Heart left ventricle (tissue), 16 donors: ENCODE measurements around the gene RALGAPA2. TPM values are rescaled to one million over a fixed set of nuclear protein-coding genes. Genes with fewer than 3 reads are reported as not detected.

Source experiments
- ATAC-seq, 4 donors: fragments of 200-7000 bp; cut with Tn5 transposase; one replicate each; pipeline ENCODE4 v1.9.1; 2020 to 2022; ENCODE audit warnings: moderate library complexity in 4 of 4, mild to moderate bottlenecking in 3 of 4, moderate number of reproducible peaks in 1 of 4
- DNase-seq, 5 donors: peaks; one replicate each; pipeline ENCODE4 v3.0.0-alpha.2; 2020
- H3K27ac ChIP-seq, 12 donors: fragments of 200-600 bp; sonication (generic) in 4 of 12; one replicate each; pipeline versions ENCODE4 v1.5.0 to v1.8.0; 2016 to 2022; ENCODE audit warnings: mild to moderate bottlenecking in 2 of 12
- H3K27me3 ChIP-seq, 9 donors: fragments of 200-600 bp; sonication (generic) in 2 of 9; one replicate each; pipeline versions ENCODE4 v1.5.1 to v1.8.0; 2016 to 2022; ENCODE audit warnings: mild to moderate bottlenecking in 3 of 9
- H3K36me3 ChIP-seq, 9 donors: fragments of 200-600 bp; sonication (generic) in 2 of 9; one replicate each; pipeline versions ENCODE4 v1.5.0 to v1.8.0; 2018 to 2022; ENCODE audit warnings: mild to moderate bottlenecking in 2 of 9
- H3K4me1 ChIP-seq, 12 donors: fragments of 200-600 bp; sonication (generic) in 4 of 12; one replicate each; pipeline versions ENCODE4 v1.5.0 to v1.8.0; 2016 to 2022; ENCODE audit warnings: mild to moderate bottlenecking in 3 of 12
- H3K4me3 ChIP-seq, 12 donors: fragments of 200-600 bp; sonication (generic) in 4 of 12; one replicate each; pipeline versions ENCODE4 v1.5.0 to v1.8.0; 2017 to 2022; ENCODE audit warnings: mild to moderate bottlenecking in 9 of 12, moderate library complexity in 4 of 12
- H3K9me3 ChIP-seq, 12 donors: fragments of 200-600 bp; sonication (generic) in 4 of 12; one replicate each; pipeline versions ENCODE4 v1.5.0 to v1.8.0; 2016 to 2022; ENCODE audit warnings: mild to moderate bottlenecking in 1 of 12
- POLR2A ChIP-seq, 2 donors: fragments of 450-650 bp; IDR thresholded peaks; one replicate each; pipeline ENCODE4 v1.6.1; 2017; ENCODE audit warnings: antibody characterized with exemption in 2 of 2, mild to moderate bottlenecking in 2 of 2, moderate library complexity in 2 of 2
- WGBS, 4 donors: extraction: QIAGEN DNeasy Blood & Tissue Kit in 2 of 4; methylation state at CpG; one replicate each; pipeline versions ENCODE4 v1.1.5 to v1.1.7; 2013 to 2018; 5-methylcytosine and 5-hydroxymethylcytosine counted together
- intact Hi-C, 10 donors: fragments of 100-400 bp; cut with DNase I; formaldehyde crosslinking; loops; one replicate each; pipeline versions ENCODE4 v1.11.1 to v1.14.2; 2022
- polyA plus RNA-seq, 2 donors: library from polyadenylated mRNA; stranded (reverse); fragments of 200-250 nt; gene quantifications; one replicate each; pipeline ENCODE4 v1.2.3, GENCODE V29; 2013
- total RNA-seq, 9 donors: library from RNA; depleted of rRNA in 2 of 9; stranded (reverse); fragments of >200 nt in 2 of 9; fragmentation: NEBNext Ultra II Directional in 3 of 9; extraction: Animal tissue kit (Norgen Biotek cat#: 25700) in 3 of 9; gene quantifications; one replicate each; pipeline versions ENCODE4 v1.1.0 to v1.2.4, GENCODE V29; 2016 to 2023
- TF ChIP-seq, protein P1 (sequence below), 12 donors: fragments of 200-600 bp; sonication (generic) in 4 of 12; IDR thresholded peaks; one replicate each; pipeline versions ENCODE4 v1.5.0 to v1.8.0; 2018 to 2022; ENCODE audit warnings: antibody characterized with exemption in 12 of 12, mild to moderate bottlenecking in 5 of 12
- donor health status: ischemic (EF 13 %, LVEDD 7.1; RV severe dilation, severe dysfunction).
- donor health status: healthy with polysubstance abuse.
- donor health status: DM: no; HTN: yes; CAD: no.
- donor health status: DM: no; HTN: no; CAD: no.
- donor health status: ischemic (EF 25% LVEDD 6.9; RV normal size, moderate dysfunction).
- donor health status: ischemic (EF 25% LVEDD 5.7; RV mildly dilated, moderate dysfunction).
- donor health status: healthy.
- donor health status: DM: yes; HTN: yes; CAD: no.
- donor health status: ischemic (EF 35%, LVEDD 5.7; RV mildly dilated, moderate dysfunction).
- donor health status: nonischemic (EF 11% LVEDD 7.7; RV severe dilation, severe dysfunction).
- donor health status: DM: yes; HTN: yes; CAD: no.
- donor health status: PGD.
- donor health status: ischemic (EF 29% LVEDD 5.4; RV normal size, mild dysfunction).
- donor health status: nonischemic (EF 23%, LVEDD 6.1; RV moderate dilation, normal function).

Gene RALGAPA2
- total and polyA plus RNA-seq, 11 donors, result 5.6 to 33.8 (median 21.4) TPM

DNA sequence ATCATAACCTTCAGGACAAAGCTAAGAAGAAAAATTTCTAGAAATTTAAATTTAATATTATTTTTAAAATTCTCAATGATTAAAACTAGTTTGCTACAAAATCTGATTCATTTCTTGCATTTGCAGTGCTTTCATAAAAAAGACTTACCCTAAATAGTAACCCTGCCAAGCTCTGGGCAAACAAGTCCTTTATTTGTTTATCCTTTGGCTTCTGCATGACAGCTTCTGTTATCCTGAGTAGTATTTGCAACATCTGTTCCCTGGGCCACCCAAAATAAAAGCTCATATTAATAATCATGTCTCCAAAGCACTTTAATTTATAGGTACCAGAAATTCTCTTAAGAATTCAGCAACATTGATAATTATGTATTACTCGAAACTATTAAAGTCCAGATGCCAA, 101.3 kb downstream of the RALGAPA2 start:
- intact Hi-C loops, result no loop called here
- 82 to 92% (median 88%) methylated on average over 1 of the region's 1 CpG for WGBS, 4 donors
- no peak for TF ChIP-seq POLR2A (IDR thresholded peaks at IDR 0.05)
- TF ChIP-seq, protein P1, sequence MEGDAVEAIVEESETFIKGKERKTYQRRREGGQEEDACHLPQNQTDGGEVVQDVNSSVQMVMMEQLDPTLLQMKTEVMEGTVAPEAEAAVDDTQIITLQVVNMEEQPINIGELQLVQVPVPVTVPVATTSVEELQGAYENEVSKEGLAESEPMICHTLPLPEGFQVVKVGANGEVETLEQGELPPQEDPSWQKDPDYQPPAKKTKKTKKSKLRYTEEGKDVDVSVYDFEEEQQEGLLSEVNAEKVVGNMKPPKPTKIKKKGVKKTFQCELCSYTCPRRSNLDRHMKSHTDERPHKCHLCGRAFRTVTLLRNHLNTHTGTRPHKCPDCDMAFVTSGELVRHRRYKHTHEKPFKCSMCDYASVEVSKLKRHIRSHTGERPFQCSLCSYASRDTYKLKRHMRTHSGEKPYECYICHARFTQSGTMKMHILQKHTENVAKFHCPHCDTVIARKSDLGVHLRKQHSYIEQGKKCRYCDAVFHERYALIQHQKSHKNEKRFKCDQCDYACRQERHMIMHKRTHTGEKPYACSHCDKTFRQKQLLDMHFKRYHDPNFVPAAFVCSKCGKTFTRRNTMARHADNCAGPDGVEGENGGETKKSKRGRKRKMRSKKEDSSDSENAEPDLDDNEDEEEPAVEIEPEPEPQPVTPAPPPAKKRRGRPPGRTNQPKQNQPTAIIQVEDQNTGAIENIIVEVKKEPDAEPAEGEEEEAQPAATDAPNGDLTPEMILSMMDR (IDR thresholded peaks at IDR 0.05), result no peak

DNA sequence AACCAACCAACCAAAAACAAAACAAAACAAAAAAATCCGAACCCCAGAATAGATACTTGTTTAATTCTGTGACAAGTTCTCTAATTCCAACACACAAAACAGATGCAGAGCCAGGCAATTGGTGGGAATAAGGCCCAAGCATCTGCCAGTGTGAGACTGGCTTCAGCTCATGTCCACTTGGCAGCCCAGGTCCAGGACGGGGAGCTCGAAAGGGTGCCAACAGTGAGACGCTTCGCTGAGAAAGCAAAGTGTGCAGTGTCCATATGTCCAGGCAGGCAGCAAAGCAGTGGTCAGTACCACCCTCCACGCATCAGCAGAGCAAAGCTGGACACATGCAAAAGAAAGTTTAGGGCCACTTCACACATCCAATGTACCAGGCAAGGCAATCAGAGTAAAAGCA, 102.9 kb downstream of the RALGAPA2 start:
- Histone ChIP-seq H3K9me3 (no peaks in the 10 kb centered on the region), H3K27me3 (no peaks in the 10 kb centered on the region), H3K4me1 (peaks cover 0 to 7% (median 0%) of the 10 kb centered on the region in 12 donors), H3K36me3 (peaks cover 0 to 33% (median 13%) of the 10 kb centered on the region in 9 donors), H3K4me3 (no peak overlapping the region), H3K27ac (no peak overlapping the region)
- no peak for TF ChIP-seq POLR2A (IDR thresholded peaks at IDR 0.05)
- TF ChIP-seq, protein P1 (IDR thresholded peaks at IDR 0.05), result no peak
- intact Hi-C loops, result loop anchor here in 1 of 10 donors (10.0 kb wide), 1 partner anchor 215 kb away; no protein-coding TSS in a partner anchor
- 91 to 98% (median 93%) methylated on average over 6 of the region's 6 CpGs for WGBS, 4 donors
- ATAC-seq (no peak), DNase-seq (no peak)

More for the DNA sequence above, 101.3 kb downstream of the RALGAPA2 start:
- no peaks in the 10 kb centered on the region for H3K9me3 ChIP-seq
- no peak for DNase-seq
- ATAC-seq, result no peak
- H3K36me3 ChIP-seq, result peaks cover 0 to 41% (median 14%) of the 10 kb centered on the region in 9 donors
- H3K27ac ChIP-seq, result no peak overlapping the region
- H3K4me3 ChIP-seq, result no peak overlapping the region
- H3K4me1 ChIP-seq, result peaks cover 0 to 2% (median 0%) of the 10 kb centered on the region in 12 donors
- H3K27me3 ChIP-seq, result no peaks in the 10 kb centered on the region

DNA sequence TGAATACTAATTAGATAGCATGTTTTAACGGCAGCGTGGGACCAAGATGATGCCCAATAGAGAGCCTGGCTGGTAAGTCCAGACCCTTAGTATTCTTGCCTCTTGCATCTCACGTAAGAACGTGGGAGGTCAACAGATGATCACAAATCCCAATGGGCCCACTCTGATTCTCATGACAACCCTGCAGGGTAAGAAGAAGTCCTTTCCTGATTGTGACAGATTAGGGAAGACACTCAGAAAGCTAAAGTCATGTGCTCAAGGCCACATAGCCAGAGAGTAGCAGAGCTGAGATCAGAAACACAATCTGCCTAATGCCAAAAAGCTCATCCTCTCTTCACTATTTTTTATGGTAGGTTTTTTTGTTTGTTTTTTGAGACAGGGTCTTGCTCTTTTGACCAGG, 103.8 kb downstream of the RALGAPA2 start:
- no peak overlapping the region for H3K27ac ChIP-seq
- peaks cover 0 to 33% (median 20%) of the 10 kb centered on the region in 9 donors for H3K36me3 ChIP-seq
- ATAC-seq, result no peak
- H3K9me3 ChIP-seq, result no peaks in the 10 kb centered on the region
- intact Hi-C loops, result loop anchor here in 1 of 10 donors (10.0 kb wide), 1 partner anchor 216 kb away; no protein-coding TSS in a partner anchor
- DNase-seq, result no peak
- peaks cover 0 to 7% (median 0%) of the 10 kb centered on the region in 12 donors for H3K4me1 ChIP-seq
- no peak for TF ChIP-seq POLR2A (IDR thresholded peaks at IDR 0.05)
- TF ChIP-seq, protein P1 (IDR thresholded peaks at IDR 0.05), result no peak
- no peak overlapping the region for H3K4me3 ChIP-seq
- 92 to 95% (median 94%) methylated on average over 4 of the region's 4 CpGs for WGBS, 4 donors
- H3K27me3 ChIP-seq, result no peaks in the 10 kb centered on the region

DNA sequence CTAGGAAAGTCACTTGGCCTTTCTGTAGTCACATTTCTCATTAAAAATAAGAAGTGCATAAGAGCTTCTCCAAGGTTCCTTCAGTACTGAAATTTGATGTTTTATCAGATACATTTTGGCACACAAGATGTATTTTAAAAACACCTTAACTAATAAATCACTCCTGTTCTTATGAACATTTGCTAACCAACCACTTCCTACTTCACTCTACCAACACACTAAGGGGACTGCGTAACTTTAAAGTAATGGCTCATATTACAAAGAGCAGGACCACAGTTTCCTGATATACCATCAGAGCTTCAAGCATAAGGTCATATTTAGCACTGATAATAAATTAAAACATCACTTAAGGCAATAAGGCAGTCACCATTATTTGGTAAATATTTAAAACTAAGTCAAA, 104.4 kb downstream of the RALGAPA2 start:
- Histone ChIP-seq H3K9me3 (no peaks in the 10 kb centered on the region), H3K4me3 (no peak overlapping the region), H3K27ac (no peak overlapping the region), H3K27me3 (no peaks in the 10 kb centered on the region), H3K36me3 (peaks cover 0 to 37% (median 26%) of the 10 kb centered on the region in 9 donors), H3K4me1 (peaks cover 0 to 7% (median 0%) of the 10 kb centered on the region in 12 donors)
- TF ChIP-seq, protein P1 (IDR thresholded peaks at IDR 0.05), result no peak
- TF ChIP-seq POLR2A (IDR thresholded peaks at IDR 0.05), result no peak
- intact Hi-C loops, result loop anchor here in 1 of 10 donors (10.0 kb wide), 1 partner anchor 217 kb away; no protein-coding TSS in a partner anchor
- WGBS, 4 donors, result 93 to 97% (median 95%) methylated on average over 1 of the region's 1 CpG
- DNase-seq, result no peak
- ATAC-seq, result no peak
